Heart left ventricle (tissue), 16 donors: ENCODE results near the gene ZNF483. TPM values are rescaled to one million over a fixed set of nuclear protein-coding genes. Genes with fewer than 3 reads are reported as not detected.
"Not testable (repeated sequence)": the region's sequence is repeated elsewhere in the genome, so short reads cannot be mapped to it uniquely, and the experiment has no call there.

Experiments used
- ATAC-seq, 4 donors: fragments of 200-7000 bp; cut with Tn5 transposase; one replicate each; pipeline ENCODE4 v1.9.1; 2020 to 2022; ENCODE audit warnings: moderate library complexity in 4 of 4, mild to moderate bottlenecking in 3 of 4, moderate number of reproducible peaks in 1 of 4
- DNase-seq, 5 donors: peaks; one replicate each; pipeline ENCODE4 v3.0.0-alpha.2; 2020
- H3K27ac ChIP-seq, 12 donors: fragments of 200-600 bp; sonication (generic) in 4 of 12; one replicate each; pipeline versions ENCODE4 v1.5.0 to v1.8.0; 2016 to 2022; ENCODE audit warnings: mild to moderate bottlenecking in 2 of 12
- H3K27me3 ChIP-seq, 9 donors: fragments of 200-600 bp; sonication (generic) in 2 of 9; one replicate each; pipeline versions ENCODE4 v1.5.1 to v1.8.0; 2016 to 2022; ENCODE audit warnings: mild to moderate bottlenecking in 3 of 9
- H3K36me3 ChIP-seq, 9 donors: fragments of 200-600 bp; sonication (generic) in 2 of 9; one replicate each; pipeline versions ENCODE4 v1.5.0 to v1.8.0; 2018 to 2022; ENCODE audit warnings: mild to moderate bottlenecking in 2 of 9
- H3K4me1 ChIP-seq, 12 donors: fragments of 200-600 bp; sonication (generic) in 4 of 12; one replicate each; pipeline versions ENCODE4 v1.5.0 to v1.8.0; 2016 to 2022; ENCODE audit warnings: mild to moderate bottlenecking in 3 of 12
- H3K4me3 ChIP-seq, 12 donors: fragments of 200-600 bp; sonication (generic) in 4 of 12; one replicate each; pipeline versions ENCODE4 v1.5.0 to v1.8.0; 2017 to 2022; ENCODE audit warnings: mild to moderate bottlenecking in 9 of 12, moderate library complexity in 4 of 12
- H3K9me3 ChIP-seq, 12 donors: fragments of 200-600 bp; sonication (generic) in 4 of 12; one replicate each; pipeline versions ENCODE4 v1.5.0 to v1.8.0; 2016 to 2022; ENCODE audit warnings: mild to moderate bottlenecking in 1 of 12
- CTCF ChIP-seq, 12 donors: fragments of 200-600 bp; sonication (generic) in 4 of 12; IDR thresholded peaks; one replicate each; pipeline versions ENCODE4 v1.5.0 to v1.8.0; 2018 to 2022; ENCODE audit warnings: antibody characterized with exemption in 12 of 12, mild to moderate bottlenecking in 5 of 12
- POLR2A ChIP-seq, 2 donors: fragments of 450-650 bp; IDR thresholded peaks; one replicate each; pipeline ENCODE4 v1.6.1; 2017; ENCODE audit warnings: antibody characterized with exemption in 2 of 2, mild to moderate bottlenecking in 2 of 2, moderate library complexity in 2 of 2
- WGBS, 4 donors: extraction: QIAGEN DNeasy Blood & Tissue Kit in 2 of 4; methylation state at CpG; one replicate each; pipeline versions ENCODE4 v1.1.5 to v1.1.7; 2013 to 2018; 5-methylcytosine and 5-hydroxymethylcytosine counted together
- intact Hi-C, 10 donors: fragments of 100-400 bp; cut with DNase I; formaldehyde crosslinking; loops; one replicate each; pipeline versions ENCODE4 v1.11.1 to v1.14.2; 2022
- polyA plus RNA-seq, 2 donors: library from polyadenylated mRNA; stranded (reverse); fragments of 200-250 nt; gene quantifications; one replicate each; pipeline ENCODE4 v1.2.3, GENCODE V29; 2013
- total RNA-seq, 9 donors: library from RNA; depleted of rRNA in 2 of 9; stranded (reverse); fragments of >200 nt in 2 of 9; fragmentation: NEBNext Ultra II Directional in 3 of 9; extraction: Animal tissue kit (Norgen Biotek cat#: 25700) in 3 of 9; gene quantifications; one replicate each; pipeline versions ENCODE4 v1.1.0 to v1.2.4, GENCODE V29; 2016 to 2023
- donor health status: ischemic (EF 13 %, LVEDD 7.1; RV severe dilation, severe dysfunction).
- donor health status: healthy with polysubstance abuse.
- donor health status: DM: no; HTN: yes; CAD: no.
- donor health status: DM: no; HTN: no; CAD: no.
- donor health status: ischemic (EF 25% LVEDD 6.9; RV normal size, moderate dysfunction).
- donor health status: ischemic (EF 25% LVEDD 5.7; RV mildly dilated, moderate dysfunction).
- donor health status: healthy.
- donor health status: DM: yes; HTN: yes; CAD: no.
- donor health status: ischemic (EF 35%, LVEDD 5.7; RV mildly dilated, moderate dysfunction).
- donor health status: nonischemic (EF 11% LVEDD 7.7; RV severe dilation, severe dysfunction).
- donor health status: DM: yes; HTN: yes; CAD: no.
- donor health status: PGD.
- donor health status: ischemic (EF 29% LVEDD 5.4; RV normal size, mild dysfunction).
- donor health status: nonischemic (EF 23%, LVEDD 6.1; RV moderate dilation, normal function).

Gene ZNF483
- total and polyA plus RNA-seq, 11 donors: 0.22 to 13.9 (median 5.2) TPM

GRCh38 chr9:111561165-111561719, 36.3 kb downstream of the ZNF483 start:
- ATAC-seq (no peak), DNase-seq (no peak)
- H3K4me1 ChIP-seq: peaks cover 0 to 3% (median 0%) of the 10 kb centered on the region in 12 donors
- peaks cover 0 to 18% (median 0%) of the 10 kb centered on the region in 12 donors for H3K9me3 ChIP-seq
- intact Hi-C loops: no loop called here
- no peak overlapping the region for H3K4me3 ChIP-seq
- no peak overlapping the region for H3K27ac ChIP-seq
- no peaks in the 10 kb centered on the region for H3K27me3 ChIP-seq
- TF ChIP-seq CTCF (IDR thresholded peaks at IDR 0.05) (no peak), POLR2A (IDR thresholded peaks at IDR 0.05) (no peak)
- peaks cover 0 to 54% (median 29%) of the 10 kb centered on the region in 9 donors for H3K36me3 ChIP-seq

GRCh38 chr9:111566234-111566633, 41.3 kb downstream of the ZNF483 start:
- WGBS, 4 donors: 0 to 8% (median 2%) methylated on average over 1 of the region's 1 CpG
- no peak overlapping the region for H3K27ac ChIP-seq
- H3K9me3 ChIP-seq: peaks cover 0 to 21% (median 7%) of the 10 kb centered on the region in 12 donors
- intact Hi-C loops: loop anchor here in 1 of 10 donors (5.0 kb wide), 1 partner anchor 39 kb away; the partner anchor contains the start of gene ZNF483
- ATAC-seq (peak in 3 of 4 donors; percentile 52 to 59 (median 54)), DNase-seq (peak in 3 of 5 donors; percentile 25 to 49 (median 32))
- H3K27me3 ChIP-seq: no peaks in the 10 kb centered on the region
- H3K4me1 ChIP-seq: peaks cover 0 to 7% (median 0%) of the 10 kb centered on the region in 12 donors
- TF ChIP-seq POLR2A (IDR thresholded peaks at IDR 0.05) (no peak), CTCF (IDR thresholded peaks at IDR 0.05) (no peak)
- H3K36me3 ChIP-seq: peaks cover 8 to 98% (median 69%) of the 10 kb centered on the region in 9 donors
- H3K4me3 ChIP-seq: no peak overlapping the region

GRCh38 chr9:111568127-111568526, 43.1 kb downstream of the ZNF483 start:
- not testable (repeated sequence) for H3K27me3 ChIP-seq, H3K4me3 ChIP-seq, ATAC-seq, DNase-seq, H3K4me1 ChIP-seq, H3K27ac ChIP-seq
- WGBS, 4 donors: 97 to 100% (median 98%) methylated on average over 4 of the region's 4 CpGs
- Histone ChIP-seq H3K9me3 (peaks cover 0 to 21% (median 7%) of the 10 kb centered on the region in 12 donors), H3K36me3 (peaks cover 8 to 97% (median 72%) of the 10 kb centered on the region in 9 donors)
- intact Hi-C loops: loop anchor here in 1 of 10 donors (5.0 kb wide), 1 partner anchor 41 kb away; the partner anchor contains the start of gene ZNF483

GRCh38 chr9:111572950-111573604, 48.1 kb downstream of the ZNF483 start:
- no peak for TF ChIP-seq POLR2A (IDR thresholded peaks at IDR 0.05)
- TF ChIP-seq CTCF (IDR thresholded peaks at IDR 0.05): no peak
- intact Hi-C loops: no loop called here
- Histone ChIP-seq H3K27ac (no peak overlapping the region), H3K36me3 (peaks cover 7 to 97% (median 80%) of the 10 kb centered on the region in 9 donors), H3K4me3 (no peak overlapping the region), H3K27me3 (no peaks in the 10 kb centered on the region), H3K4me1 (peaks cover 0 to 7% (median 0%) of the 10 kb centered on the region in 12 donors), H3K9me3 (peaks cover 0 to 13% (median 4%) of the 10 kb centered on the region in 12 donors)
- DNase-seq (peak in 3 of 5 donors; percentile 13 to 50 (median 26)), ATAC-seq (peak in 1 of 4 donors; percentile 37)
- WGBS, 4 donors: 39 to 60% (median 50%) methylated on average over 4 of the region's 4 CpGs
